Measurements from ENCODE around the gene MSI2. TPM values are rescaled to one million over a fixed set of nuclear protein-coding genes. Genes with fewer than 3 reads are reported as not detected.

MSI2 gene
- total RNA-seq, 1 donor from 2014 or later: 23.1 TPM

DNA sequence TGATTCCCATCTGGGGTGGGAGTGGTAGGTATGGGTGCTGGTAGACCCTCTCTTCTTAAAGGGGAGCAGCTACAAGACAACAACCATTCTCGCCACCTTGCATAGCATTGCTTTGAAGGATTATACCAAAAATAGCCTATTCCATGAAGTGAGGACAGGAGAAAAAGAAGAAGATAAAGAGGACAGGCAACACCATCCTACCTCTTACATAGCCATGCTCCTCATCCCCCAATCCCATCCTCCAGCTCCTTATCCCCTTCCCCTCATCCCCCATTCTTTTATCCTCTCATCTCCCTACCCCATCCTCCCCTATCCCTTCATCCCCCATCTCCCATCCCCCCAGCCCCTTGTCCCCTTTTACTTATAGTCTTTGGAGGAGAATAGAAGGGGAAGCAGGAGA lies 459.7 kb downstream of the MSI2 start:
- H3K4me1 Mint-ChIP-seq (ENCODE audit: low read depth): no peaks in the 10 kb centered on the region
- no peaks in the 10 kb centered on the region for H3K36me3 Mint-ChIP-seq (ENCODE audit: low read depth)
- TF ChIP-seq, protein P1, sequence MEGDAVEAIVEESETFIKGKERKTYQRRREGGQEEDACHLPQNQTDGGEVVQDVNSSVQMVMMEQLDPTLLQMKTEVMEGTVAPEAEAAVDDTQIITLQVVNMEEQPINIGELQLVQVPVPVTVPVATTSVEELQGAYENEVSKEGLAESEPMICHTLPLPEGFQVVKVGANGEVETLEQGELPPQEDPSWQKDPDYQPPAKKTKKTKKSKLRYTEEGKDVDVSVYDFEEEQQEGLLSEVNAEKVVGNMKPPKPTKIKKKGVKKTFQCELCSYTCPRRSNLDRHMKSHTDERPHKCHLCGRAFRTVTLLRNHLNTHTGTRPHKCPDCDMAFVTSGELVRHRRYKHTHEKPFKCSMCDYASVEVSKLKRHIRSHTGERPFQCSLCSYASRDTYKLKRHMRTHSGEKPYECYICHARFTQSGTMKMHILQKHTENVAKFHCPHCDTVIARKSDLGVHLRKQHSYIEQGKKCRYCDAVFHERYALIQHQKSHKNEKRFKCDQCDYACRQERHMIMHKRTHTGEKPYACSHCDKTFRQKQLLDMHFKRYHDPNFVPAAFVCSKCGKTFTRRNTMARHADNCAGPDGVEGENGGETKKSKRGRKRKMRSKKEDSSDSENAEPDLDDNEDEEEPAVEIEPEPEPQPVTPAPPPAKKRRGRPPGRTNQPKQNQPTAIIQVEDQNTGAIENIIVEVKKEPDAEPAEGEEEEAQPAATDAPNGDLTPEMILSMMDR (IDR thresholded peaks at IDR 0.05): no peak
- DNase-seq (ENCODE audit: low spot score): no peak
- no peak overlapping the region for H3K4me3 Mint-ChIP-seq (ENCODE audit: unreplicated experiment)
- H3K27ac Mint-ChIP-seq (ENCODE audit: unreplicated experiment): no peak overlapping the region
- H3K27me3 Mint-ChIP-seq (ENCODE audit: low read depth): peaks cover 50% of the 10 kb centered on the region
- no peaks in the 10 kb centered on the region for H3K9me3 Mint-ChIP-seq (ENCODE audit: low read depth)

DNA sequence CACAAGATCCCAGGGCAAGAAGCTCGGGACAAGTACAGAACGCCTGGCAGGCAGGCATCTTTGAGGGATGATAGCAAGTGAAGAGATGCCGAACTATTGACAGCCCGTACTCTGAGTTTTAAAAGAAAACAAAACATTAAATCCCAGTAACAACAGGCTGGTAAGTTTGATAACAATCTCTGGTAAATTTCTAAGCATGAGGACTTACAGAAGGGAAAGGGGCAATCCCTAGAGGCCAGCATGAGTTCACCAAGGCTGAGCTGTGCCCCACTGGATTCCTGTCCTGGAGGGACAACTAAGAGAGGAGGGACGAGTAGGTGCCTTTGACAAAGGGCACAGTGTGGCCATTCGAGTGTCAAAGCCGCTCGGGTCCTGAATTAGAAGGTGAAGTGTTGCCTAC lies 462.6 kb downstream of the MSI2 start:
- Mint-ChIP-seq H3K27ac (ENCODE audit: unreplicated experiment) (no peak overlapping the region), H3K27me3 (ENCODE audit: low read depth) (peaks cover 34% of the 10 kb centered on the region), H3K9me3 (ENCODE audit: low read depth) (no peaks in the 10 kb centered on the region), H3K4me1 (ENCODE audit: low read depth) (peaks cover 2% of the 10 kb centered on the region), H3K4me3 (ENCODE audit: unreplicated experiment) (no peak overlapping the region), H3K36me3 (ENCODE audit: low read depth) (no peaks in the 10 kb centered on the region)
- DNase-seq (ENCODE audit: low spot score): no peak
- TF ChIP-seq, protein P1 (IDR thresholded peaks at IDR 0.05): no peak

DNA sequence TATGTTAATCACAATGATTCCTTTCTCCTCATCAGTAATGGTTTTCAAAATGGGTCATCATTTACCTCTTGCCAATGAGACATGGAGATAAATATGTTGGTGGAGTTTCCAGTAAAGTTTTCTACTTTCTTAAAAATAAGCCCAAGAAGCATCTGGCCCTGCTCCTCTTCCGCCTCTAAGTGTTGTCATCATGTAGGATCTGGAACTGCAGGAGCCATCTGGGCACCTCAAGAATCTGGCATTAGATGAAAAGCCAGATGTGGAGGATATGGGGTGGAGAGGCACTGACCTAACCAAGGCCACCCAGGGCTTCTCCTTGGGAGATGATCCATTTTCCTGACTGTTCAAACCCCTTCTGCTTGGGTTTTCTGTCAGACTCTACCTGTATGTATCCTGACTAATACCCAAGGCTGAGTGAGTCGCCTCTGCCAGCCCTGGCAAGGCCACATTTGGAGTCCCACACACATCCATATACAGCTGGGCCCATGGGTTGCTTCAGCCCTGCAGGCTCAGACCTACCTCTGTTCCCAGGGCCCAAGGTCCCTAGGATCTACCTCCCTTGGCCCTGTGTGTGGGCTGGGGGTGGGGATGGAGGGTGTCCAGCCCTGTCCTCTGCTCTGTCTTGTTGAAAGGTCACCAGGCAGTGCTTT lies 464.2 kb downstream of the MSI2 start:
- no peak for DNase-seq (ENCODE audit: low spot score)
- Mint-ChIP-seq H3K27me3 (ENCODE audit: low read depth) (peaks cover 31% of the 10 kb centered on the region), H3K36me3 (ENCODE audit: low read depth) (no peaks in the 10 kb centered on the region), H3K27ac (ENCODE audit: unreplicated experiment) (no peak overlapping the region), H3K9me3 (ENCODE audit: low read depth) (no peaks in the 10 kb centered on the region), H3K4me1 (ENCODE audit: low read depth) (peaks cover 2% of the 10 kb centered on the region), H3K4me3 (ENCODE audit: unreplicated experiment) (no peak overlapping the region)
- TF ChIP-seq, protein P1 (IDR thresholded peaks at IDR 0.05): no peak

DNA sequence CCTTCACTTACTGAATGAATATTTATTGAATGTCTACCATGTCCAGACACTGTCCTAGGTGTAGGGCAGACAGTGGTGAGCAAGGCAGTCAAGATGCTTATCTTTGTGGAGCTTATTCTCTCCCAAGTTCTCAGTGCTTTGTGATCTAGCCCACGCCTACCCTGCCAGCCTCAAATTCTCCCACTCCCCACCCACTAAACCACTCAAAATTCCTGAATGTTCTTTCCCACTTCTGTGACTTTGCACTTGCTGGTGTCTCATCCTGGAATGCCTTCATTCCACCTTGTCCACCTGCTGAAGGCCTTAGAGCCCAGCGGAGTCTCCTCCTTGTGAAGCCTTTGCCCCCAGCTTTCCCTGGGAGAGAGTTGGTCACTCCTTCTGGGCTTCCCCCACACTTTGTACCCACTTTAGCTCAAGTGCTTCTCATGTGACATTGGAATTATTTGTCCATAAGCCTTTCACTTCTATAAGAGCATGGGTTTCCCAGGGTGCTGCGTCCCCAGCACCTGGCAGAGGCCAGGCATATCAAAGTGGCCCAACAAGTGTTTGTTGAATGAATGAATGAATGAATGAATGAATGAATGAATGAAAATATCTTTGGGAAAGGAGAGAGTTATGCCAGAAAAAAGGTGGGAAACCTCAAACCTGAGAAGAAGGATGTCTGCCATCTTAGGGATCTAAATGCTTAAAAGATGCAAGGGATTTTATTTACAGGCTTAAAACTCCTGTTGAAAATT lies 465.8 kb downstream of the MSI2 start:
- no peak overlapping the region for H3K4me3 Mint-ChIP-seq (ENCODE audit: unreplicated experiment)
- TF ChIP-seq, protein P1 (IDR thresholded peaks at IDR 0.05): no peak
- H3K4me1 Mint-ChIP-seq (ENCODE audit: low read depth): peaks cover 2% of the 10 kb centered on the region
- peaks cover 18% of the 10 kb centered on the region for H3K27me3 Mint-ChIP-seq (ENCODE audit: low read depth)
- no peak overlapping the region for H3K27ac Mint-ChIP-seq (ENCODE audit: unreplicated experiment)
- H3K36me3 Mint-ChIP-seq (ENCODE audit: low read depth): no peaks in the 10 kb centered on the region
- H3K9me3 Mint-ChIP-seq (ENCODE audit: low read depth): no peaks in the 10 kb centered on the region
- DNase-seq (ENCODE audit: low spot score): no peak

DNA sequence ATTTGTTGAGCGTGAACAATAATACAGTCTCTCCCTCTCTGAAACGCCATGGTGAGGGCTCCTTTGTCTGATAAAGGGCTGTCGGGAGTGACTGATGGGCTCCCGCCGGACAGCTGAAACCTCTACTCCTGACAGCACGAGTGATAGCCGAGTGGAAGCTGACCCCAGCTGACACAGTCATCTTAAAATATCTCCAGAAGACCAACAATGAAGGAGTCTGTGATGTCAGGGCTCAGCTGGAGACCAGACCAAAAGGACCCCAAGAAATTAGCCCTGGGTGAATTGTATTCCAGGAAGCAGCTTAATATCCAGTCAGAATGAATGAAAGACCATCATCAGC lies 466.4 kb downstream of the MSI2 start:
- Mint-ChIP-seq H3K36me3 (ENCODE audit: low read depth) (no peaks in the 10 kb centered on the region), H3K4me1 (ENCODE audit: low read depth) (peaks cover 2% of the 10 kb centered on the region), H3K27ac (ENCODE audit: unreplicated experiment) (no peak overlapping the region), H3K9me3 (ENCODE audit: low read depth) (no peaks in the 10 kb centered on the region), H3K27me3 (ENCODE audit: low read depth) (peaks cover 13% of the 10 kb centered on the region), H3K4me3 (ENCODE audit: unreplicated experiment) (no peak overlapping the region)
- TF ChIP-seq, protein P1 (IDR thresholded peaks at IDR 0.05): no peak
- DNase-seq (ENCODE audit: low spot score): no peak

Measured in chondrocyte (in vitro differentiated cells).